ENCODE measurements around the gene FURIN. TPM values are rescaled to one million over a fixed set of nuclear protein-coding genes. Genes with fewer than 3 reads are reported as not detected.
A peak's percentile ranks its signal among the peaks of the same experiment; 100 is the strongest.

The FURIN gene
- total and polyA plus RNA-seq, 9 of the 15 experiments (the other 6 are each of a cell fraction or from before 2014, with no cell fraction given): 0.92 to 99.9 (median 34.8) TPM

- TF ChIP-seq, protein P1, sequence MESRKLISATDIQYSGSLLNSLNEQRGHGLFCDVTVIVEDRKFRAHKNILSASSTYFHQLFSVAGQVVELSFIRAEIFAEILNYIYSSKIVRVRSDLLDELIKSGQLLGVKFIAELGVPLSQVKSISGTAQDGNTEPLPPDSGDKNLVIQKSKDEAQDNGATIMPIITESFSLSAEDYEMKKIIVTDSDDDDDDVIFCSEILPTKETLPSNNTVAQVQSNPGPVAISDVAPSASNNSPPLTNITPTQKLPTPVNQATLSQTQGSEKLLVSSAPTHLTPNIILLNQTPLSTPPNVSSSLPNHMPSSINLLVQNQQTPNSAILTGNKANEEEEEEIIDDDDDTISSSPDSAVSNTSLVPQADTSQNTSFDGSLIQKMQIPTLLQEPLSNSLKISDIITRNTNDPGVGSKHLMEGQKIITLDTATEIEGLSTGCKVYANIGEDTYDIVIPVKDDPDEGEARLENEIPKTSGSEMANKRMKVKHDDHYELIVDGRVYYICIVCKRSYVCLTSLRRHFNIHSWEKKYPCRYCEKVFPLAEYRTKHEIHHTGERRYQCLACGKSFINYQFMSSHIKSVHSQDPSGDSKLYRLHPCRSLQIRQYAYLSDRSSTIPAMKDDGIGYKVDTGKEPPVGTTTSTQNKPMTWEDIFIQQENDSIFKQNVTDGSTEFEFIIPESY (CRISPR knock-in tag; IDR thresholded peaks at IDR 0.05): peak; percentile 69; the same call in 1 of the 2 replicates
- TF ChIP-seq E2F6 (IDR thresholded peaks at IDR 0.05; ENCODE audit: borderline replicate concordance in 1 of 2, extremely low read depth in 1 of 2, insufficient read depth in 1 of 2, insufficient read length in 1 of 2, low read depth in 1 of 2, low read length in 1 of 2, poor library complexity in 1 of 2, severe bottlenecking in 1 of 2) (peak; percentile 60 to 81), GABPB2 (CRISPR knock-in tag; conservative IDR thresholded peaks at IDR 0.05) (no peak), ATF7 (IDR thresholded peaks at IDR 0.05) (peak; percentile 54; the same call in 1 of the 2 replicates), LEF1 (IDR thresholded peaks at IDR 0.05) (0 out of 2 replicates have a peak, but pooled peaks have one; percentile 40), SP1 (CRISPR knock-in tag; IDR thresholded peaks at IDR 0.05) (peak; percentile 26; the same call in 1 of the 2 replicates), ZNF311 (CRISPR knock-in tag; IDR thresholded peaks at IDR 0.05) (no peak), KLF16 (IDR thresholded peaks at IDR 0.05) (0 out of 2 replicates have a peak, but pooled peaks have one; percentile 32), CREM (IDR thresholded peaks at IDR 0.05; ENCODE audit: low read depth) (peak; percentile 22; the same call in 1 of the 2 replicates), MTA3 (IDR thresholded peaks at IDR 0.05; ENCODE audit: borderline replicate concordance) (no peak), MAFK (IDR thresholded peaks at IDR 0.05; ENCODE audit: low read length) (peak; percentile 62; the same call in 1 of the 2 replicates), XRCC3 (IDR thresholded peaks at IDR 0.05) (no peak), ARID1B (IDR thresholded peaks at IDR 0.05) (peak; percentile 68), STAT5B (CRISPR knock-in tag; IDR thresholded peaks at IDR 0.05) (no peak), CBX1 (IDR thresholded peaks at IDR 0.05; ENCODE audit: low read depth) (no peak), ZKSCAN1 (IDR thresholded peaks at IDR 0.05; ENCODE audit: low read depth, low read length) (no peak), RUNX1 (IDR thresholded peaks at IDR 0.05; ENCODE audit: low read depth) (no peak), FOSL1 (tag; conservative IDR thresholded peaks at IDR 0.05) (peak; percentile 84), CAMTA2 (CRISPR knock-in tag; conservative IDR thresholded peaks at IDR 0.05) (no peak), BDP1 (IDR thresholded peaks at IDR 0.05; ENCODE audit: insufficient read depth, insufficient read length) (no peak), HDAC1 (IDR thresholded peaks at IDR 0.05) (no peak; a peak in 1 of 4 replicates), TOE1 (IDR thresholded peaks at IDR 0.05; ENCODE audit: borderline replicate concordance) (peak; percentile 80; the same call in 1 of the 2 replicates), TOE1 (CRISPR knock-in tag; IDR thresholded peaks at IDR 0.05; ENCODE audit: borderline replicate concordance, low read depth) (no peak), MEIS2 (IDR thresholded peaks at IDR 0.05; ENCODE audit: partially characterized antibody) (peak; percentile 50)
- TF ChIP-seq, protein P2, sequence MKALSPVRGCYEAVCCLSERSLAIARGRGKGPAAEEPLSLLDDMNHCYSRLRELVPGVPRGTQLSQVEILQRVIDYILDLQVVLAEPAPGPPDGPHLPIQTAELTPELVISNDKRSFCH (CRISPR knock-in tag; IDR thresholded peaks at IDR 0.05): no peak
- TF ChIP-seq, protein P2 (tag; IDR thresholded peaks at IDR 0.05): peak; percentile 98
- TF ChIP-seq, protein P3, sequence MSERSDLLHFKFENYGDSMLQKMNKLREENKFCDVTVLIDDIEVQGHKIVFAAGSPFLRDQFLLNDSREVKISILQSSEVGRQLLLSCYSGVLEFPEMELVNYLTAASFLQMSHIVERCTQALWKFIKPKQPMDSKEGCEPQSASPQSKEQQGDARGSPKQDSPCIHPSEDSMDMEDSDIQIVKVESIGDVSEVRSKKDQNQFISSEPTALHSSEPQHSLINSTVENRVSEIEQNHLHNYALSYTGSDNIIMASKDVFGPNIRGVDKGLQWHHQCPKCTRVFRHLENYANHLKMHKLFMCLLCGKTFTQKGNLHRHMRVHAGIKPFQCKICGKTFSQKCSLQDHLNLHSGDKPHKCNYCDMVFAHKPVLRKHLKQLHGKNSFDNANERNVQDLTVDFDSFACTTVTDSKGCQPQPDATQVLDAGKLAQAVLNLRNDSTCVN (CRISPR knock-in tag; IDR thresholded peaks at IDR 0.05): no peak
Measured at GRCh38 chr15:90915808-90916440, 47.5 kb downstream of the FURIN start (continued).

Measured in K562 (cell line).